ENCODE results near the gene TST. TPM values are rescaled to one million over a fixed set of nuclear protein-coding genes. Genes with fewer than 3 reads are reported as not detected.

TST gene
- polyA plus RNA-seq, 1 donor from 2014 or later, result 5.4 TPM

DNA sequence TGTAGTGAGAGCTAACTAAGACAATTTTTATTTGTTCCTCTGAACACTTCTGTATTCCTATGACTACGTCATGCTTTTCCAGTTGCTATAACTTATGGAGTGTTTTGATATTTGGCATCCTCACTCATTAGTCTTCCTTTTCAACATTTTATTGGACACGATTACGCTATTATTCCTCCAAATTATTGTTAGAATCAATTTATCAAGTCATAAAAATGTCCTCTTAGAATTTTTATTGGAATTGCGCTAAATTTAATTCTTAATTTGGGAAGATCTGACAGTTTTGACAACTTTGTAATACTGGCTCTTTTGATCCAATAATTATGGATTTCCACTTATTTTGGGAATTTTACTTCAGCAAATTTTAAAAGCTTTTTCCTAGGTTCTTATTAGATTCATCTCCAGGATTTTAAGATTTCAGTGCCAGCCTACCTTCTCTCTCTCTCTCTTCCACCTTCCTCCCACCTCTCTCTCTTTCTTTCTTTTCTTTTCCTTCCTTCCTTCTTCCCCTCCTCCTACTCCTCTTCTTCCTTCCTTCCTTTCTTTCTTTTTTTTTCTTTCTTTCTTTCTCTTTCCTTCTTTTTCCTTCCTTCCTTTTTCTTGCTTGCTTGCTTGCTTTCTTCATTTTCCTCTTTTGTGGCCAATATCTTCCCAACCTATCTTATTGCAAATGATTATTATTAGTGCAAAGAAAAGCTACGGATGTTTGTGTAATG, 50.8 kb downstream of the TST start:
- H3K9ac ChIP-seq (ENCODE audit: low read length), result no peak overlapping the region
- H3K36me3 ChIP-seq (ENCODE audit: insufficient read depth, low read length), result no peaks in the 10 kb centered on the region
- no peaks in the 10 kb centered on the region for H3K9me2 ChIP-seq (ENCODE audit: insufficient read depth, low read length)
- no peaks in the 10 kb centered on the region for H3K9me3 ChIP-seq (ENCODE audit: low read length)
- no peak overlapping the region for H3K4me3 ChIP-seq (ENCODE audit: low read length)
- H3K27me3 ChIP-seq (ENCODE audit: insufficient read depth, low read depth, low read length), result no peaks in the 10 kb centered on the region
- no peaks in the 10 kb centered on the region for H3K79me2 ChIP-seq (replicated peaks; ENCODE audit: insufficient read depth, low read length)
- no peak overlapping the region for H3K4me2 ChIP-seq (ENCODE audit: low read length)
- H3K27ac ChIP-seq (ENCODE audit: low read length), result no peak overlapping the region
- H4K20me1 ChIP-seq (ENCODE audit: insufficient read depth), result no peaks in the 10 kb centered on the region
- no peaks in the 10 kb centered on the region for H3F3A ChIP-seq (ENCODE audit: insufficient read depth, low read length, poor library complexity, severe bottlenecking)
- H2AFZ ChIP-seq (ENCODE audit: low read depth, low read length), result no peak overlapping the region
- TF ChIP-seq SMC3 (conservative IDR thresholded peaks at IDR 0.05; ENCODE audit: poor library complexity), result no peak
- TF ChIP-seq REST (IDR thresholded peaks at IDR 0.05; ENCODE audit: borderline replicate concordance), result no peak
- TF ChIP-seq MXI1 (conservative IDR thresholded peaks at IDR 0.05; ENCODE audit: poor library complexity, severe bottlenecking), result no peak
- no peak for TF ChIP-seq RAD21 (conservative IDR thresholded peaks at IDR 0.05)
- no peak for TF ChIP-seq EP300 (conservative IDR thresholded peaks at IDR 0.05; ENCODE audit: poor library complexity, severe bottlenecking)
- TF ChIP-seq, protein P1, sequence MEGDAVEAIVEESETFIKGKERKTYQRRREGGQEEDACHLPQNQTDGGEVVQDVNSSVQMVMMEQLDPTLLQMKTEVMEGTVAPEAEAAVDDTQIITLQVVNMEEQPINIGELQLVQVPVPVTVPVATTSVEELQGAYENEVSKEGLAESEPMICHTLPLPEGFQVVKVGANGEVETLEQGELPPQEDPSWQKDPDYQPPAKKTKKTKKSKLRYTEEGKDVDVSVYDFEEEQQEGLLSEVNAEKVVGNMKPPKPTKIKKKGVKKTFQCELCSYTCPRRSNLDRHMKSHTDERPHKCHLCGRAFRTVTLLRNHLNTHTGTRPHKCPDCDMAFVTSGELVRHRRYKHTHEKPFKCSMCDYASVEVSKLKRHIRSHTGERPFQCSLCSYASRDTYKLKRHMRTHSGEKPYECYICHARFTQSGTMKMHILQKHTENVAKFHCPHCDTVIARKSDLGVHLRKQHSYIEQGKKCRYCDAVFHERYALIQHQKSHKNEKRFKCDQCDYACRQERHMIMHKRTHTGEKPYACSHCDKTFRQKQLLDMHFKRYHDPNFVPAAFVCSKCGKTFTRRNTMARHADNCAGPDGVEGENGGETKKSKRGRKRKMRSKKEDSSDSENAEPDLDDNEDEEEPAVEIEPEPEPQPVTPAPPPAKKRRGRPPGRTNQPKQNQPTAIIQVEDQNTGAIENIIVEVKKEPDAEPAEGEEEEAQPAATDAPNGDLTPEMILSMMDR (IDR thresholded peaks at IDR 0.05; ENCODE audit: poor library complexity, severe bottlenecking), result no peak
- no peak for TF ChIP-seq POLR2AphosphoS5 (IDR thresholded peaks at IDR 0.05)
- TF ChIP-seq TAF1 (IDR thresholded peaks at IDR 0.05; ENCODE audit: low read depth), result no peak
- no peak for TF ChIP-seq EZH2 (IDR thresholded peaks at IDR 0.05; ENCODE audit: borderline replicate concordance, insufficient read depth, low read length, poor library complexity, severe bottlenecking)

- TF ChIP-seq EP300 (conservative IDR thresholded peaks at IDR 0.05; ENCODE audit: poor library complexity, severe bottlenecking) (no peak), REST (IDR thresholded peaks at IDR 0.05; ENCODE audit: borderline replicate concordance) (no peak), SMC3 (conservative IDR thresholded peaks at IDR 0.05; ENCODE audit: poor library complexity) (no peak), TAF1 (IDR thresholded peaks at IDR 0.05; ENCODE audit: low read depth) (no peak), POLR2AphosphoS5 (IDR thresholded peaks at IDR 0.05) (no peak)
- TF ChIP-seq, protein P1 (IDR thresholded peaks at IDR 0.05; ENCODE audit: poor library complexity, severe bottlenecking), result no peak
- no peak overlapping the region for H2AFZ ChIP-seq (ENCODE audit: low read depth, low read length)
Observed at GRCh38 chr22:36966851-36967540, 52.3 kb downstream of the TST start.

More at GRCh38 chr22:36966851-36967540, 52.3 kb downstream of the TST start:
- Histone ChIP-seq H3K9ac (ENCODE audit: low read length) (no peak overlapping the region), H3K9me2 (ENCODE audit: insufficient read depth, low read length) (no peaks in the 10 kb centered on the region), H3K79me2 (replicated peaks; ENCODE audit: insufficient read depth, low read length) (no peaks in the 10 kb centered on the region), H3F3A (ENCODE audit: insufficient read depth, low read length, poor library complexity, severe bottlenecking) (no peaks in the 10 kb centered on the region), H3K4me3 (ENCODE audit: low read length) (no peak overlapping the region), H3K4me2 (ENCODE audit: low read length) (no peak overlapping the region), H4K20me1 (ENCODE audit: insufficient read depth) (no peaks in the 10 kb centered on the region), H3K9me3 (ENCODE audit: low read length) (no peaks in the 10 kb centered on the region), H3K27ac (ENCODE audit: low read length) (no peak overlapping the region), H3K36me3 (ENCODE audit: insufficient read depth, low read length) (no peaks in the 10 kb centered on the region), H3K27me3 (ENCODE audit: insufficient read depth, low read depth, low read length) (no peaks in the 10 kb centered on the region)
